ENCODE measurements around the gene PROKR1.

DNA sequence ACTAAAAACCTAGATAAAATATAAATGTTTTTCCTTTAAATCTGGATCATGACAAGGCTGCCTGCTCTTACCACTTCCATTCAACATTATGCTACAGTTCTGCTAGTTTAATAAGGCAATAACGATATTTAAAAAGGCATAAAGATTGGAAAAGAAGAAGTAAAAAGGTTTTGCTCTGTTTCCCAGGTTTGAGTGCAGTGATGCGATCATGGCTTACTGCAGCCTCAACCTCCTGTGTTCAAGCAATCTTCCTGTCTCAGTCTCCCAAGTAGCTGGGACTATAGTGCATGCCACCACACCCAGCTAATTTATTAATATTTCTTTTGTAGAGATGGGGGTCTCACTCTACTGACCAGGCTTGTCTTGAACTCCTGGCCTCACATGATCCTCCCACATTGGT lies 40.8 kb downstream of the PROKR1 start:
- TF ChIP-seq, protein P1, sequence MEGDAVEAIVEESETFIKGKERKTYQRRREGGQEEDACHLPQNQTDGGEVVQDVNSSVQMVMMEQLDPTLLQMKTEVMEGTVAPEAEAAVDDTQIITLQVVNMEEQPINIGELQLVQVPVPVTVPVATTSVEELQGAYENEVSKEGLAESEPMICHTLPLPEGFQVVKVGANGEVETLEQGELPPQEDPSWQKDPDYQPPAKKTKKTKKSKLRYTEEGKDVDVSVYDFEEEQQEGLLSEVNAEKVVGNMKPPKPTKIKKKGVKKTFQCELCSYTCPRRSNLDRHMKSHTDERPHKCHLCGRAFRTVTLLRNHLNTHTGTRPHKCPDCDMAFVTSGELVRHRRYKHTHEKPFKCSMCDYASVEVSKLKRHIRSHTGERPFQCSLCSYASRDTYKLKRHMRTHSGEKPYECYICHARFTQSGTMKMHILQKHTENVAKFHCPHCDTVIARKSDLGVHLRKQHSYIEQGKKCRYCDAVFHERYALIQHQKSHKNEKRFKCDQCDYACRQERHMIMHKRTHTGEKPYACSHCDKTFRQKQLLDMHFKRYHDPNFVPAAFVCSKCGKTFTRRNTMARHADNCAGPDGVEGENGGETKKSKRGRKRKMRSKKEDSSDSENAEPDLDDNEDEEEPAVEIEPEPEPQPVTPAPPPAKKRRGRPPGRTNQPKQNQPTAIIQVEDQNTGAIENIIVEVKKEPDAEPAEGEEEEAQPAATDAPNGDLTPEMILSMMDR (IDR thresholded peaks at IDR 0.05): no peak
- TF ChIP-seq EP300 (IDR thresholded peaks at IDR 0.05) (no peak), POLR2A (IDR thresholded peaks at IDR 0.05) (no peak)

Measured in stomach (tissue), 4 donors.